Endothelial cell of umbilical vein (primary cell): Measurements from ENCODE around the gene STARD3NL.

Experiments used
- CTCF ChIP-seq, 2 donors: IDR thresholded peaks; 1 replicate in 1 of 2; 2 replicates in 1 of 2; pipeline ENCODE4 v1.5.1; 2011; ENCODE audit warnings: low read length in 2 of 2, mild to moderate bottlenecking in 2 of 2, moderate library complexity in 2 of 2, control low read depth in 1 of 2, inconsistent platforms in 1 of 2, low read depth in 1 of 2; ENCODE audit not compliant: insufficient read depth in 1 of 2; ENCODE audit errors: extremely low read depth in 1 of 2
- MYC ChIP-seq: IDR thresholded peaks from one replicate; pipeline ENCODE4 v1.6.1; 2011; ENCODE audit warnings: mild to moderate bottlenecking, low read depth, low read length

GRCh38 chr7:38191791-38192190, 13.7 kb downstream of the STARD3NL start:
- TF ChIP-seq MYC (no peak), CTCF (IDR thresholded peaks at IDR 0.05; ENCODE audit: extremely low read depth in 1 of 2, insufficient read depth in 1 of 2, low read depth in 1 of 2, low read length in 2 of 2) (no peak)
